GM19193 (cell line): ENCODE measurements around the gene DR1.

Source experiments
- POLR2A ChIP-seq: IDR thresholded peaks from 4 replicates; pipeline ENCODE4 v1.6.1; 2011; ENCODE audit not compliant: insufficient read depth, insufficient read length; ENCODE audit errors: extremely low read depth

DR1 gene

DNA sequence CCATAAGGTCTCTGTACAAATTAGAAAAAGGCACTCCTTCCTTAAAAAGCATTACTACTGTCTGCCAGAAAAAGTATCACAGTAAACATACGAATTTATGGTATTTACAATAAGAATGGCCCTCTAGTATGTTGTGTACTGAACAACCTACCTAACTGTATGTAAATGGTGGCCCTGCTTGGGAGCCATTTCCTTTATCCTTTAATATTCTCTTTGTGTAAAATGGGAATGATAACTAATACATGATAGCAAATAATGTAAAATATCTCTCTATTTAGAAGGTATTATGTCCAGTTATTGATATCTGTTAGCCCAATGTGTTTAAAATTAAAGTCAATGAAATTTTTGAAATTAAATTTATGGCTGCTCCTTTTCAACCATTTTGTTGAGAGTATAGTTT lies 5.2 kb downstream of the DR1 start:
- no peak for TF ChIP-seq POLR2A

GRCh38 chr1:93352376-93352775 lies 6.7 kb downstream of the DR1 start:
- TF ChIP-seq POLR2A = no peak

- no peak for TF ChIP-seq POLR2A
These were observed 7.6 kb downstream of the DR1 start for GRCh38 chr1:93353286-93353685.

DNA sequence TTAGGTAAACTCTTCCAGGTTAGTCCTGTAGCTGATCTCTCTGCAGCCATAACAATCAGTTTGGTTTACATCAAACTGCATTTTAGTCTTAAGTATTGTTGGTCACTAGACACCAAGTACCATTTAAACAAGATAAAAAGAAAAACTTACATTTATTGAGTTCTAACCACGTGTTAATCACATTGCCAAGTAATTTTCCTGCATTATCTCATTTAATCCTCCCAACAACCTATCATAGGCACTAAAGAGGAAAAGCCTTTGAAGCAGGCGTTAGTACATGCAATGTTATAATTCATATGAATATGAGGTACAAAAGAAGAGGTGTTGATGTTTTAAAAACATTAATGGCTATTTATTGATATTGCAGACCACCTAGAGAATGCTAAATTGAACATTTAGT lies 9.0 kb downstream of the DR1 start:
- TF ChIP-seq POLR2A = no peak

DNA sequence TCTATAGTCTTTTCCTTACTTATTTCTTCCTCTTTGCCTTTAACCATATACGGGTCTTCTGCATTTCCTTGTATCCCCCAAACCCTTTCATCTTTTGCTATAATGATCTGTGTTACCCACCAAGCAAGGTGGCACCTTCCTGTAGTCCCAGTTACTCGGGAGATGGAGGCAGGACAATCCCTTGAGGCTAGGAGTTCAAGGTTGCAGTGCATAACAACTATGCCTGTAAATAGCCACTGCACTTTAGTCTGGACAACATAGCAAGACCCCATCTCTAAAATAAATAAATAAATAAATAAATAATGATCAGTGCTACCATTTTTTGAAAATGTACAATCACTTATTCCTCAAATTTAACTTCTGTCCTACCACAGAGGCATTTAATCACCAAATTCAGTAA lies 11.5 kb downstream of the DR1 start:
- no peak for TF ChIP-seq POLR2A

DNA sequence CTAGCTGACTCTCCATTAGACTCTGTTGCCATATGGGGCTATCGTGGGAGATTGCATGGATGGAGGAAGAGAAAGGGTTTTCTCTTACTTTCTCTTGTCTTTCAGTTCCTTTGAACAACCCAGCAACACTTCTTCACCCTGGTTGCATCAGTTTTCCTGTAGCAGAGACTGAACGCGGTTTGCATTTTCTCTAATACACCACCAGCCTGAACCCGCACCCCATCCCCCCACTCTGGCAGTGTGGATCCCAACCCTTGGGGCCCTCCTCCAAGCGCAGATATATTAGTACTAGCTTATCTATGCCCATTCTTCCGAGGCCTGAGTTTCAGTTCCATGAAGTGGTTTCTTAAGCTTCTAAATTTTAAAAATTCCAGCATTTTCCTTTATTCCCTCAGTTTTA lies 12.6 kb downstream of the DR1 start:
- TF ChIP-seq POLR2A = no peak

- TF ChIP-seq POLR2A = no peak
These were observed 14.4 kb downstream of the DR1 start for GRCh38 chr1:93360111-93360510.

DNA sequence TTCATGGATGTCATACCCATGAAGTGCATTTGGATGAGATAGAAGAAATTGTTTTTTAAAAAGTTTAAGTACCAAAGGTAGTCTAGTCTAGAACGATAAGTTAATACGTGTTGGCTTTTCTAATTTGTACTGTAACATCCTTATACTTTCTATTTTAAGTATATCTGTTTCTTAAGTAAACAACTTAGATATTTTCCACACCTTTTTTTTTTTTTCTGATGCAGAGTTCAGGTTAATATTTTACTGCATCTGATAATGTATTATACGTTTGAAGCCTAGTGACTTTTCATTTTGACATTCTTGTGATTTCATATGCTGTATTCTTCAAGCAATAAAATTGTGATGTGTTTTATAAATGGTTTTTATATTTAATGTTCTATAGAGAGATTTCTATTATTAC lies 16.5 kb downstream of the DR1 start:
- TF ChIP-seq POLR2A = no peak

GRCh38 chr1:93365813-93366212 lies 20.1 kb downstream of the DR1 start:
- TF ChIP-seq POLR2A = no peak

DNA sequence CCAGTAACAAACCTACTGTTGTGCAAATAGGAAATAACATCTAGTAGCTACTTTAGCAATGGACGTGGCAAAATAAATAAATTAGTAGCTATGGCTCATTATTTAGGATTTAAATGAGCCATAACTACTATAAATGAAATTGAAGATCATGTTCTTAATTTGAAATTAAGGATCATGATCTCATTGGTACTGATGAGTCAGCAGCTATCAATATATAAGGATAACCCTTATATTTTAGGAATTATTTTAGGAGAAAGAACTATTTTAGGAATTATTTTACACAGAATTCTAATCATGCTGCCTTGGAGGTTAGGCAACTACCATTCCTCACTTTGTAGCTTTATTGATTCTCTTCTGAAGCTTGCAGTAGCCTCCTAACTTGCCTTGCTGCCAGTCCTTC lies 24.0 kb downstream of the DR1 start:
- TF ChIP-seq POLR2A = no peak

- no peak for TF ChIP-seq POLR2A
These were observed 28.8 kb downstream of the DR1 start for GRCh38 chr1:93374334-93375106.

DNA sequence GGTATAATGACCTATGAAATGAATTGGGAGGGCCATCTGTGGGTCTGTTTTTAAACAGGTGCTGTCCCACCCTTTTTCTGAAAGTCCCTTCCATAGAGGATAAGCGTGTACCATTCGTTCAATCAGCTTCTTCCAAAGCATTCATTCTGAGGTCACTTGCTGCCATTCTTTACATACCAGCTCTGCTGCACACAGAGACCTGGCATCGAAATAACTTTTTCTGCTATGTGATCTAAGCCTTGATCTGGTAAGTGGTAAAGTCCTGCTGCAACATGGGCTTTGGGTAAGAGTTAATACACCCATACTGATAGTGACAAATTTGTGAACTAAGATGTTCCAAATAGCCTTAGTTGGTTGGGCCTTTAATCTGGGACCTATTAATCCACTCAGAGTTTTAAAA lies 38.9 kb downstream of the DR1 start:
- no peak for TF ChIP-seq POLR2A

- no peak for TF ChIP-seq POLR2A
These were observed 48.8 kb downstream of the DR1 start for GRCh38 chr1:93394514-93394913.

DNA sequence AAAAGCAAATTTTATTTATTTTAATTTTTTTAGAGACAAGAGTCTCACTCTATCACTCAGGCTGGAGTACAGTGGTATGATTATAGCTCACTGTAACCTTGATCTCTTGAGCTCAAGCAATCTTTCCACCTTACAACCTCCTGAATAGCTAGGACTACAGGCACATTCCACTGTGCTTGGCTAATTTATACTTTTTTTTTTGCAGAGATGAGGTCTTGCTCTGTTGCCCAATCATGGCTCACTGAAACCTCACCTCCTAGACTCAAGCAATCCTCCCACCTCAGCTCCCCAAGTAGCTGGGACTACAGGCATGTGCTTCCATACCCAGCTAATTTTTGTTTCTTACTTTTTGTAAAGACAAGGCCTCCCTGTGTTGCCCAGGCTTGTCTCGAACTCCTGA lies 49.5 kb downstream of the DR1 start:
- TF ChIP-seq POLR2A = no peak

- TF ChIP-seq POLR2A = no peak
These were observed 54.1 kb downstream of the DR1 start for GRCh38 chr1:93399781-93400180.

GRCh38 chr1:93408203-93408602 lies 62.5 kb downstream of the DR1 start:
- TF ChIP-seq POLR2A = no peak

DNA sequence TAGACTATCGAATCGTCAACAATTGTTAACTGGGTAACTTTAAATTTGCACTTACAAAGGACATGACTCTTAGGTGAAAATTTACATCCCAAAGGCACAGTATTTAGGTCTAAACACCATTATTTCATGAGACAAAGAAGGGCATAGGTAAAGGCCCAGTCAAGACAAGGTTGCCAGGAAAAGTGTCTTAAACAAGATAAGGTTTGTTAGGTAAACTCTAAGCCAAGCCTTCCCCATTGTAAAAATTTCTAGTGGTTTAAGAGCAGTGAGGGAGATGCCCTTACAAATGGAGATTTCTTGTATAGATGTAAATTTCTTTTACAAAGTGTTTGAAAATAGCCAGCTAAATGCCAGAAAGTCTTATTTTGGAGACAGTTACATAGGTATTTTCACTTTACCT lies 65.3 kb downstream of the DR1 start:
- TF ChIP-seq POLR2A = no peak

DNA sequence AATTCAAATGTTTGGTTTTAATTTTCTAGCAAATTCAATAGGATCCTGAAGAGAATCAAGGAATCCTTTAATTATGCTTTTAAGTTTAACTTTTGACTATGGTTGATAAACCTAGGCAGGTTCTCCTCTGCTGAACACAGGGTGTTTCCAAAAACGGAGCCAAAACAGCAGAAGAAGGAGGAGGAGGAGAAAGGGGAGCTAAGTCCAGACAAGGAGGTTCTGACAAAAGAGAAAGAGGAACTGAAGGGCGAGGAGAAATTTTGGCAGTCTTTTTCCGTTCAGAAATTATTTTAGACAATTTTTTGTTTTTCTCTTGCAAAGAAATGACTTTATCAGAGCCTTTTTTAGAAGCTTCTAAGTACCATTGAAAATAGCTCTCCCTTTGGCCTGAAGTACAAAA lies 69.0 kb downstream of the DR1 start:
- no peak for TF ChIP-seq POLR2A

- TF ChIP-seq POLR2A = no peak
These were observed 69.6 kb downstream of the DR1 start for GRCh38 chr1:93415296-93415695.
